EH (cell line): ENCODE data around the gene TMEM18.
"Not testable (repeated sequence)": the region's sequence is repeated elsewhere in the genome, so short reads cannot be mapped to it uniquely, and the experiment has no call there.

ENCODE experiments used
- DNase-seq: peaks from one replicate; pipeline ENCODE4 v3.0.0-alpha.2; 2015; ENCODE audit warnings: low read depth

TMEM18 gene

DNA sequence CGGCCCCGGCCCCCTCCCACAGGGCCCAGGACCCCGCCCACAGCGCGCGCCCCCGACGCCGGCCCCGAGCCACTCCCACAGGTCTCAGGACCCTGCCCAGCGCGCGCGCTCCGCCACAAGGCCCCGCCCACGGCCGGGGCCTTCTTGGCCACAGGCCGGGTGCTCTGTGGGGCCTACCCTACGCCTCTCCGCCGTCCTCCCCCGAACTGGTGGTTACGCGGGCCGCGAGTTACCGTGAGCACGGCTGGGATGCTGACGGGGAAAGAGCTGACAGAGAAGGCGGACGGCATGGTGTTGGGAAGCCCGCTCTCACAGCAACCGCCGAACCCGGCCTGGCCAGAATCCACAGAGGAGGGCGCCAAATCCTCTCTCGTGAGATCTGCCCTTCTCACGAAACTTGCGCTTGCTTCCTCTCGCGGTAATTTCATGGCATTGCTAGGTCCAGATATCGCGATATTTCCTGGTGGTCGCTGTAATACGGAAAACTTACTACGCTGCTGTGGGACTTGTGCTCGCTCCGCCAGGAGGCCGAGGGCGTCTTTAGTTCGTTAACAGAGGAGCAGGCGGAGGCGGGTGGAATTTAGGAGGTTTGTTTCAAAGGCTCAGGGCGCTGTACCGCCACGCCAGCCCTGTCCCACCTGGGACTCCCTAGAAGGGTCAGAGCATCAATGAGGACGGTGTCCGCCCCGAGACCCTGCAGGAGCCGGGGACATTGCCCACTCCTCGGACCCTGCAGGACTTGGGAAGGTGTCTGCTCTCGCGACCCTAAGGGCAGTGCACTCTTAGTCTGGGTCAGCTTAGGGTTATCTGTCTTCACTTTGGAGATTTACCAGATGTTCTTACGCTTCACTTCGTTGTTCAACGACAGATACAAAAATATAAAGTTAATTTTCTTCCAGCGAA is at the start of gene TMEM18:
Gene TMEM18, minus strand, starts transcription at position 351 of the 903 bp plus-strand sequence. Its CDS starts 61 bp downstream, at position 290.
- peak; percentile 99 for DNase-seq

DNA sequence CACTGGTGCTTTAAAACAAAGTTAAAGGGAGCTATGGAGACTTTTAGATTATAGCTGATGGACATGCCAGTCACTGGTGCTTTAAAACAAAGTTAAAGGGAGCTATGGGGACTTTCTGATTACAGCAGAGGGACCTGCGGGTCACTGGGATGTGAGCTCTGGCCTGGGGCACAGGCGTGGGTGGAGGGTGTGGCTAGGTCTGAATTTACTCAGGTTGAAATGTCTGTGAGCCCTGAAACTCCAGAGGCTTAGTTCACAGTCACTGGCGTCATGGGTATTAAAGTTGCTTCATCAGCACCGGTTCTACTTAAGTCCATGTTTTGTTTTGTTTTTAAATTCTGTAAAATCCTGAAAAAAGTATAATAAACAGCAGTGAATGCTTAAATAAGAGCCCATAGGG is 49.0 kb upstream of the TMEM18 start:
- no peak for DNase-seq

DNA sequence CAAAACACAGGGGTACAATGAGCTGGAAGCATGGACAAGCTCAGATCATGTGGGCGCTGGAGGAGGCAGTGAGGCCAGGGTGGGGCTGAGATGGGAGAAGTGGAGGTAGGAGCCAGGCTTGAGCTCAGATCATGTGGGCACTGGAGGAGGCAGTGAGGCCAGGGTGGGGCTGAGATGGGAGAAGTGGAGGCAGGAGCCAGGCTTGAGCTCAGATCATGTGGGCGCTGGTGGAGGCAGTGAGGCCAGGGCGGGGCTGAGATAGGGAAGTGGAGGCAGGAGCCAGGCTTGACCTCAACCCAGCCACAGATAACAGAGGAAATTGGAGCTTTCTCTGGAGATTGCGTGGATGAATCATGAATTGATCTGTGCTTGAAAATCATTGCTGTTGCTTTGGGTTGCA is 48.3 kb upstream of the TMEM18 start:
- no peak for DNase-seq

DNA sequence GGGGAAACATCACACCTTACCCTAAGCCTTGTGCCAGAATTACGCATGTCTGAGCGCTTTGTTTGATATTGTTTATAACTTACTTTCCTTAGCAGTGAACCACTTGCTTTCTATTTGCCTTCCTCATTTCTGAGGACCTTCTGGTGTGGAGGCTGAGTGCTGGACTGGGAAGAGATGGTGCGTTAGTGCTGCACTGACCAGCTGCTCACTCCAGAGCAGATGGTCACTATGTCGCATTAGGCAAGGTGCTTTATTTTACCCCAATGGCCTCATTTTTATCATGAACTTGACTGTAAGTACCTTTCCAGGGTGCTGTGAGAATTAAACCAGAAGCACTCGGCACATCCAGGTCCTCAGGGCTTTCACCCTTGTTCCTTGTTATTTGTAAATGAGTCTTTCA is 46.6 kb upstream of the TMEM18 start:
- DNase-seq = no peak

DNA sequence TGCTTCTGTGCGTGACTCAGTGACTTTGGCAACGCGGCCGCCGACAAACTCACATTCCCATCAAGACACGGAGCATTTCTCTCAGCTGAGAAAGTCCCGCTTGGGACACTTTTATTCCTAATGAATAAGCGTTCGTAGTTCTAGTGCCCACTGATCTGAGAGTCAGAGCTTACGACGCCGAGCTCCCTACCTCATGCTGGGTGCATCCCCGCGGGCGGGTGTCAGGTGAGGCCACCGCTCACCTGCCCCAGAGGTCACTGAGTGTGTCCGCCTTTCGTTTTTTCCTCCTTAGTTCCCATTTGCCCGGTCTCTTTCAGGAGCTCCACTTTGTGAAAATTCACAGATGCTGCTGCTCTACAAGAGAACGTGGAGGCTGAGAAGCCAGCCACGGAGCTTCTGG is 43.6 kb upstream of the TMEM18 start:
- DNase-seq = no peak

DNA sequence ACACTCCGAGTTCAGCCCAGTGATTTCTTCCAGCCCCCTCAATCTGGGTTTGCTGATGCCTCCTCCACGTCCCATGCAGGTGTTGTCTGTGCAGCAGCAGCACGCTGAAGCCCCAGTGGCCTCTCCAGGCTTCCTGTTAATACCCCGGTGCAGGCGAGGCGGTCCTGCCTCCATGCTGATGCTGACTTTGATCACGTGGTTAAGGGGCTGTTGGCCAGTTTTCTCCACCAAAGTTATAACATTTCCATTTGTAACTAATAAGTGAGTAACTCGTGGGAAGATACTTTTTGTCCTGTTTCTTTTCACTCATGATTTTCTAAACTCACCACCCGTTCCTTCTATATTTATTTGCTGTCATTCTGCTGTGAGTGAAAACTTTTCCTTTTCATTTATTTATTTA is 42.5 kb upstream of the TMEM18 start:
- no peak for DNase-seq

DNA sequence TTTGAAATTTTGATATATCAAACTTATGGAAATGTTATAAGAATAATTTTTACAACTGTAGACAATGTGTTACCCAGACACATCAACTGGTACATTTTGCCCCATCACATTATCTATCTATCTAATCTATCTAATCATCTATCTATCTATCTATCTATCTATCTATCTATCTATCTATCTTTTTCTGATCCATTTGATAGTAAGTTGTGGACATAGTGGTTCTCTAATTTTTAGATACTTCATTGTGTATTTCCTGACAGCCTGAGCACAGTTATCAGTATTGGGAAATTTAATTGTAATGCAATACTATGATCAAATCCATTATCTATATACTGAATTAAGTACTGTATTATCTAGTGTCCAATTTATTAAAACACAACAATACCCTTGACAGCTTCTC is 42.0 kb upstream of the TMEM18 start:
- DNase-seq = no peak

DNA sequence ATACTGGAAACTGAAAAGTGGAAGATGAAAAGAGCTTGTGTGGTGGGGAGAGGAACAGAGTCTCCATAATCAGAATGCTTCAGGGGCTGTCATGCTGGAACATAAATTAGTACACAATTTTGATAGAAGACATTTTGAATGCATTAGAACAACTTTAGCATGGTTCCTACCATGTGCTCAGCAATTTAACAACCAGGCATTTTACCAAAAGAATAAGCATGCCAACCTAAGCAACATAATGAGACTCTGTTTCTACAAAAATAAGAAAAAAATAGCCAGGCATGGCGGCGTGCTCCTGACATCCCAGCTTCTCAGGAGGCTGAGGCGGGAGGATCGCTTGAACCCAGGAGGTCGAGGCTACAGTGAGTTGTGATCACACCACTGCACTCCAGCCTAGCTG is 40.5 kb upstream of the TMEM18 start:
- no peak for DNase-seq

DNA sequence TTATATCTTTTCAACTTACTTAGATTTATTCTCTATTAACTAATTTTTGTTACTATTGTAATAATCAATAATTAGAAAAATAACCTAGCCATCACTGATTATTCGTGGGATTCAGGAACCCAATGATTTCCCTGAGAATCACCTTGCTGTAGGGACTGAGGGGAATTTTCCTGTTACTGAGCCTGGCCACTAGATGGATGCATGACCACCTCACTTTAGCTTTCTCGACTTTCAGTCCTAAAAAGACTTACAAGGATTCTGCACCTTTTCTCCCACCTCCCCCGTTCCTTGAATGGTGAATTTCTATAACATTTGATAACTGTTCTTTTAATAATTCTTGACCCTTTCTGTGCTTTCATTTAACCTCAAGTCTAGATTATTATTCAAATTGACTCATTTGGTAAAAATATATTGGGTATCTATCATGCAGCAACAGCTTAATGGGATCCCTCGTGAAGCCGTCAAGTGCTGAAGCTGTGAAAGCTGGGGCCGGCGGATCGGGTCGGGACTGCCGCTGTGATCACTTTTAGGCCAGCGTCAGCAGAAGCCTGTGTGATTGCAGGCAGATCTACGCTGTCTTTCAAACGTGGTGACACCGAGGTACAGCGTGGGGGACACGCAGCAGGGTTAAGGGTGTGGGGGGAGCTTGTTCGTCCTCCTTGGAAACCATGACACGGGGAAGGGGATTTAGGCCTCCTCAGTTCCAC is 38.8 kb upstream of the TMEM18 start:
- peak; percentile 18 for DNase-seq

DNA sequence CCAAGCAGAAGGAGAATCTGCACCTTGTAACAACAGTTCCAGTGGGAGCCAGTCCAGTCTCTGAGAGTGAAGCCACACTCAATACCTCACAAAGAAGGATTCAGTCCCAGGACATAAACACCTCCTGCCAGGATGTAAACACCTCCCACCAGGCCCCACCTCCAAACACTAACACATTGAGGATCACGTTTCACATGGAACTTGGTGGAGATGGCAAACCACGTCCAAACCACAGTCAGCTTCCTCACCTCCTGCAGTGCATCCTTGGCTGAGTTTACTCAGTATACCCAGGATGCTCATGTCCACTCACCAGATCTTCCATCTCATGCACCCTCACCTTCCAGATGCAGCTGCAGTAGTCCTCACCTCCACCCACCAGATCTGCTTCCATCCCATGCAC is 37.8 kb upstream of the TMEM18 start:
- DNase-seq = no peak

DNA sequence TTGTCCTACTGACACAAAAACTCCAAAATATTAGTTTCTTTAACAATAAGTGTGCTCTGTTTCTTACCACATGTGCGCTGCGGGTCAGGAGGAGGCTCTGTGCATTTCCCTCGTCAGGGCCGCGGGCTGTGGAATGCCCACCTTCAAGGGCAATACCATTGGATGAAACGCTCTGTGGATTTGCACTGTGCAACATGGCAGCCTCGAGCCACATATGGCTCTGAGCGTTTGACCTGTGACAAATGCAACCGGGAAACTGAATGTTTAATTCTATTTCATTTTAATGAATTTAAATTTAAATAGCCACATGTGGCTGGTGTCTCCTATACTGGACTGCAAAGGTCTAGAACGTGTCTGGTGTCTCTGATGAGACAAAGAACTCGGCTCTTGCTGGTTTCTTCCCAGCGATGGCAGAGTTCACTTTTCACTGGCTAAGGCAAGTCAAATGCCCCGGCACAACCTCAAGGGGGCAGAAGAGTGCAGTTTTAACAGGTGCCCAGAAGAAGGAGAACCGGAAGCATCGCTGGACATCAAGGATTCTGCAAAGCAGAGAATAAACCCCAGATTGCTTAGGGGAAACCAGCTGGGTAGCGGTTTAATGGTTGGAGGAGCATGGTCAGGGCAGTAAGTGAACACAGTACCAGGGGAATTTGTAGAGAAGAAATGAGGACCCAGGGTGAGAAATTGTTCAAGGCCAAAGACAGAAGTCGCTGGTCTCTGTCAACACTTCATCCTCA is 37.0 kb upstream of the TMEM18 start:
- DNase-seq = peak; percentile 67

DNA sequence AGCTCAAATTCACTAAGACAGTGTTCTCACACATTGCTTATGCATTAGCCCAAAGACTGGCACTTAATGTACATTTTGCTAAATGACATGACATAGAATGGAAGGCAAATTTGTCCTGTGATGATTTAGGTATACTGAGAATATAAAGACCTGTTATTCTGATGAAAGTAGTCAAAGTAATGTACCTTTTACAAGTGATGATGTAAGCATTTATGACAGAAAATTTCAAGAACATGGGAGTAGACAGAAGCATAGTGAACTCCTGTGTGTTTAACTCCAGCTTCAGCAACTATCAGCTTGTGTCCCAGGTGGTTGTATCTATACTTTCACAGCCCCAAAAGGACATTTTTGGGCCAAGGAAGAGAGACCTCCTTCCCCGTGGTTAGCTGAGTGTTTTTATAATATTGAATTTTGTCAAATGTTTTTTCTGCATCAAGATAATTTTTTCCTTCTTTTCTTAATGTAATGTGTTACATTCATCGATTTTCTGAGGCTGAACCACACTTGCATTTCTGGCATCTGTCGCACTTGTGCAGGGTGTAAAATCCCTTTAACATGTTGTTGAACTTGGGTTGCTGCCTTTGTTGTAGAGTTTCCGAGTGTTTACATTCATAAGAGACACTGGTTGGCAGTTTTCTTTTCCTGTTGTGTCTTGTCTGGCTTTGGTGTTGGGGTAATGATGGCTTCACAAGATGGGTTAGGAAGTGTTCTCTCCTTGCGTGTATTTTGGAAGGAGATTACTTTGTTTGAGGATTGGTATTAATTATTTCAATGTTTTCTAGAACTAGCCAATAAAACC is 33.9 kb upstream of the TMEM18 start:
- DNase-seq = no peak

DNA sequence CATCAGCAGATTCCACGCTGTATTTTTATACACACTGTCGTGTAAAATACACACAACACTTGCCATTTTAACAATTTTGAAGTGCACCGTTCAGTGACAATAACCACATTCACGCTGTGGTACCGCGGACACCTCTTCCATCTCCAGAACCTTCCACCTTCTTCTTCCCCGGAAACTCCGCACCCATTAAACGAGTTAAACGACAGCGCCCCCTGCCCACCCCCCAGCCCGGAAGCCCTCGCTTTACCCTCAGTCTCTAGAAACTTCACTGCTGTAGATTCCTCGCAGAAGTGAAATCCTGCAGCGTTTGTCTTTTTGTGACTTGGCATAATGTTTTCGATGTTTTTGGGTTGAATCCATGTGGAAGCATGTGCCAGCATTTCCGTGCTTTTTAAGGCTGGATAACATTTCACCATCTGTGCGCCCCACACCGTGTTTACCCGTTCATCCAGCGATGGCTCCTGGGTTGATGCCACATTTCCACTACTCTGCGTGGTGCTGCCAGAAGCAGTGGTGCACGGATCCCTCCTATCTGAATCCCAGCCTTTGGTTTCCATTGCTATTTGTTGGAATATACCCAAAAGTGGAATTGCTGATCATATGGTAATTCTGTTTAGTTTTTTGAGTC is 32.0 kb upstream of the TMEM18 start:
- no peak for DNase-seq

DNA sequence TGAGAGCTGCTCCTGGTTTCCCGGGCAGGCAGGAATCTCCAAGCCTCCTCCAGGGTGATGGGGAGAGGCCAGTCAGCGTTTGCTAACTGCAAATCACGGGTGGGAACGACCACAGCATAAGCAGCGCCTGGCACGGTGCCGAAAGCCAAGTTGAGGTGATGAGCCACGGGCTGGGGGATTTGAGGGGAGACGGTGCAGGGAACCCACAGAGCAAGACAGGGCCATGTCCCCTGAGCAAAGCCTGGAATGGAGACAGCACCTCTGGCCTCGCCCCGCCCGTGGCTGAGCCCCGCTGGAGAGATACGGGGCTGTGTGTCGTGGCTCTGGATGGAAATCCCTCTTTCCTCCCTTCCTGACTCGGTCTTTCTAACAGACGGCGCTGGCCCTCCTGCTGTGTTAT is 31.5 kb upstream of the TMEM18 start:
- no peak for DNase-seq

DNA sequence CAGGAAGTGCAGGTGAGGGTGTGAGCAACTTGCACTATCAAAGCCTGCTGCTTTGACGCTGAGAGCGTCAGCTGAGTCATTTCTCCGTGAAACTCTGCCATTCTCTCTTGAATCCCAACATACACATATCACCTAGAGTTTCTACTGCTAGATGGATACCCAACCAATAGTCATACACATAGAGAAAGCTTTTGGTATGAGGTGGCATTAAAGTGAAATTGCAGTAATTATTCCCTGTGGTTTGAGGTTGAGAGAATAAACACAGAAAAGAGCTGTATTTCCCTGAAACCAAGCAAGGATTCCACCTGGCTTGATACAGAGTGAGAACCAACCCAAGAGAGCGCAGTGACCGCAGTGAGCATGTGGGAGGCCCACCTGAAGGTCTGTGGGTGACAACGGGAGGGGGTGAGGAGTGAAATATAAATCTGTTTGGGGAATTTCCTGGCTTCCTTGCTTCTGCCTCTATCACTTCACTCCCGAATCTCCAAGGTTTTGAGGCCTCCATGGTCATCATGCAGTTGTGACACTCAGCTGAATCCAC is 28.8 kb upstream of the TMEM18 start:
- no peak for DNase-seq

DNA sequence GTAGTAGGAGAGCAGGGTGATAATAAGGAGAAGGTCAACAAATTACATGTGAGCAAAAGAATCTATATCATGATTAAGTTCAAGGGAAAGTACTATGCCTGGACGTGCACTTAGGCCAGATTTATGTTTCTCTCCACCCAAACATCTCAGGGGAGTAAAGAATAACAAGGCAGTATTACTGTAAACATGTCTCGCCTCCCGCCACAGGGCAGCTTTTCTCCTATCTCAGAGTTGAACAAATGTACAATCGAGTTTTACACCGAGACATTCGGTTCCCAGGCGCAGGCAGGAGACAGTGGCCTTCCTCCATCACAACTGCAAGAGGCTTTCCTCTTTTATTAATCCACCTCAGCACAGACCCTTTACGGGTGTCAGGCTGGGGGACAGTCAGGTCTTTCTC is 25.6 kb upstream of the TMEM18 start:
- DNase-seq = not testable (repeated sequence)

DNA sequence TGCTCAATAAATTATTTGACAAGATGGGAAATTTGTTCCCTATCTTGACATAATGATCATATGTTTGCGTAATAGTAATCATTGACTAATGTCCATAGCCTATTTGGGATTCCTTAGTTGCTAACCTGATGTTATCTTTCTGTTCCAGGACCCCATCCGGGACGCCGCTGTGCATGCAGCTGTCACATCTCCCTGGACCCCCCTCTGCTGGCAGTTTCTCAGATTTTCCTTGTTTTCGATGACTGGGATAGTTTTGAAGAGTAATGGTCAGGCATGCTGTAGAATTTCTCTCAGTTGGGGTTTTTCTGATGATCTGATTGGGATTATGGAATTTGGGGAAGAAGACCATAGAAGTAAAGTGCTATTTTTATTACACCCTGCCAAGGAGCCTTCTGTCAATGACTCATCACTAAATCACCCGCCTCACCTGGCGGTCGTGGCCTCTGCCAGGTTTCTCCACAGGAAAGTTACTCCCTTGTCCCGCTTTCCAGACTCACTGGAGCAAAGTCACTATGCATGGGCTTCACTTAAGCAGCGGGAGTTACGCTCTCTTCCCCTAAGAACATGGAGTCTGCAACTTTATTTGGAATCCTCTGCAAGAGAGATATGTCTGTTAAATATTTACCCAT is 19.9 kb upstream of the TMEM18 start:
- no peak for DNase-seq

DNA sequence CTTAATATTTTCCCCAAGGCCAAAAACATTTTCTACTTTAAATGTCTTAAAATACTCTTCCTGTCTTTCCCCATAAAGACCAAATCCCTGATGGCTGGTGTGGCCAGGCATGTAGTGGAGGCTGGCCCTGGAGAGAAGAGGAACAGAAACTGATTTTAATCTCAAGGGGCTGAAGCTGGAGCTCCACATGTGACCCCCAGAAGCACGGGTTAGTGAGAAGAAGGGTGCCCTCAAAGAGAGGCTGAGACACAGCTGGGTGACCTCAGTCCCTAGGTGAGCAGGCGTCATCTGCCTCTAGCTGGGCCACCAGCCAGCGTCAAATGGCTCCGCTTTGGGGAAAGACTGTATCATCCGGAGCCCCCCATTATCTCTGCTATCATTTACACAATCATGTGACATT is 19.3 kb upstream of the TMEM18 start:
- no peak for DNase-seq

DNA sequence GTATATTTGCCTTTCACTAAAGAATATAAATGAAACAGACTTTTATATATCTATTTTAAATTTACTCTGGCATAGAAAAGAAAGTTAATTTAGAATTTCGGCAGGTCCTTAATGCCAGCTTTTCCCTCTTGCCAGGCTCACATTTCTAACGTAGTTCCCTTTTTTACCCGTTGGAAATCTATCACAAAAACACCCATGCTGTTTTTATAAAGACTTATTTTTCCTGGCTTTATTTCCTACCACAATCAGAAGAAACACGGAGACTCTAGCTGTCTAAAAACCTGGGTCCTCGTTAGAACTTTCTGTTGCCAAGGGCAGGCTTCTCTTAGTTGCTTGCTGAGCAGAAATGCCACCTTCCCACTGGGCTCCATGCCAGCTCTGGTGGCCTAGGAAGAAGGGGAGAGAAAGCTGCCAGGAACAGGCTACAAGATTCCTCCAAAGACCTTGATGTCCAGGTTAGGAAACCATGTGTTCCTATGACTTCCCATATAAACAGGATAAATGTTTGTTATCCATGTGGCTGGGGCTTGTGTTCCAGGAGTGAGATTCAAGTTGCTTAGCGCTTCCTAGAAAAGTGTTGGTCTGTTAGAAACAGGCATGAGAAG is 17.8 kb upstream of the TMEM18 start:
- DNase-seq = peak; percentile 4

DNA sequence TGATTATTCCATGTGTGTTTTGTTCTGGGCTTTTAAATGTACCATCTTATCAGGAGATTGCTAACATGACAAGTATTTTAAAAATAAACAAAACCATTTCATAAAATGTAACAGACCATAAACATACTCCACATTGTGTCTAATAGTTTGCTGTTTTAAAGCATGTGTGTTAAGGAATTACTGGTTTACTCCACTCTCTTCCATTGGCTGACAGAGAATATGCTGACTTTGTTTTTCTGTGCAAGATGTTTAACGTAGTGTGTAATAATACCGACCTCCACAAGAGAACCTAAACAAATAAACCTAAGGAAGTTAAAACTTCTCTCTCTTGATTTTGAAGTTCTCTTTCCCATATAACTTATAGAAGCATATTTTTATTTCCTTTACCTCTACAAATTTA is 17.0 kb upstream of the TMEM18 start:
- DNase-seq = peak; percentile 64
